Left lobe of liver (tissue), 2 donors: ENCODE results near the gene NXPH4. TPM values are rescaled to one million over a fixed set of nuclear protein-coding genes. Genes with fewer than 3 reads are reported as not detected.
A peak's percentile ranks its signal among the peaks of the same experiment; 100 is the strongest.

Experiments
- ATAC-seq: fragments of 200-7000 bp; cut with Tn5 transposase; one replicate; pipeline ENCODE4 v1.9.1; 2020; ENCODE audit warnings: mild to moderate bottlenecking, moderate library complexity
- DNase-seq: peaks from one replicate; pipeline ENCODE4 v3.0.0-alpha.2; 2020; ENCODE audit warnings: low spot score
- total RNA-seq: library from RNA; stranded (reverse); gene quantifications from one replicate; pipeline ENCODE4 v1.2.1, GENCODE V29; 2021
- donor health status: DM: no; HTN: no; CAD: no; lungs with moderate emphysema.
- donor health status: DM: no; HTN: yes; CAD: no.

The NXPH4 gene
- total RNA-seq, 1 donor from 2014 or later: 0.13 TPM

- DNase-seq: no peak
- ATAC-seq: peak; percentile 7
Observed at GRCh38 chr12:57240066-57240921, 23.7 kb downstream of the NXPH4 start.

GRCh38 chr12:57240926-57241401 lies 24.4 kb downstream of the NXPH4 start:
- no peak for ATAC-seq
- no peak for DNase-seq

GRCh38 chr12:57241402-57242310 lies 25.1 kb downstream of the NXPH4 start:
- ATAC-seq: no peak

GRCh38 chr12:57242329-57242690 lies 25.7 kb downstream of the NXPH4 start:
- peak; percentile 79 for DNase-seq
- peak; percentile 43 for ATAC-seq

More at GRCh38 chr12:57241402-57242310, 25.1 kb downstream of the NXPH4 start:
- no peak for DNase-seq

- peak; percentile 33 for ATAC-seq
- no peak for DNase-seq
Observed at GRCh38 chr12:57242691-57243454, 26.3 kb downstream of the NXPH4 start.

- DNase-seq: peak; percentile 82
- peak; percentile 55 for ATAC-seq
Observed at GRCh38 chr12:57243521-57244311, 27.1 kb downstream of the NXPH4 start.

GRCh38 chr12:57244312-57244696 lies 27.7 kb downstream of the NXPH4 start:
- no peak for ATAC-seq
- DNase-seq: no peak

GRCh38 chr12:57247041-57247440 lies 30.4 kb downstream of the NXPH4 start:
- DNase-seq (no peak), ATAC-seq (no peak)

- ATAC-seq: peak; percentile 14
- DNase-seq: no peak
Observed at GRCh38 chr12:57248934-57249742, 32.5 kb downstream of the NXPH4 start.

GRCh38 chr12:57250541-57250940 lies 33.9 kb downstream of the NXPH4 start:
- no peak for DNase-seq
- ATAC-seq: no peak

GRCh38 chr12:57250956-57251355 lies 34.4 kb downstream of the NXPH4 start, which contains the start of gene STAC3:
Gene STAC3, minus strand, starts transcription at chr12:57251187. Its CDS starts 1,551 bp downstream, at chr12:57249636.
- no peak for DNase-seq
- no peak for ATAC-seq

- ATAC-seq: no peak
- DNase-seq: no peak
Observed at GRCh38 chr12:57254506-57255280, 38.1 kb downstream of the NXPH4 start.

- ATAC-seq (no peak), DNase-seq (peak; percentile 31)
Observed at GRCh38 chr12:57255916-57256315, 39.3 kb downstream of the NXPH4 start.

- DNase-seq (peak; percentile 96), ATAC-seq (peak; percentile 71)
Observed at GRCh38 chr12:57258977-57259970, 42.7 kb downstream of the NXPH4 start.

- DNase-seq (no peak), ATAC-seq (no peak)
Observed at GRCh38 chr12:57260366-57260765, 43.8 kb downstream of the NXPH4 start.

- no peak for DNase-seq
- peak; percentile 13 for ATAC-seq
Observed at GRCh38 chr12:57261428-57261865, 44.9 kb downstream of the NXPH4 start.
